NCI-H1694 treated with DMSO at 0.1 percent for 48 hours (cell line): Measurements from ENCODE around the gene GSTT2.
"Not testable (repeated sequence)": the region's sequence is repeated elsewhere in the genome, so short reads cannot be mapped to it uniquely, and the experiment has no call there.

Experiments used
- DNase-seq: peaks from one replicate; lab custom pipeline; 2025; lab: John Stamatoyannopoulos, UW

GSTT2 gene

DNA sequence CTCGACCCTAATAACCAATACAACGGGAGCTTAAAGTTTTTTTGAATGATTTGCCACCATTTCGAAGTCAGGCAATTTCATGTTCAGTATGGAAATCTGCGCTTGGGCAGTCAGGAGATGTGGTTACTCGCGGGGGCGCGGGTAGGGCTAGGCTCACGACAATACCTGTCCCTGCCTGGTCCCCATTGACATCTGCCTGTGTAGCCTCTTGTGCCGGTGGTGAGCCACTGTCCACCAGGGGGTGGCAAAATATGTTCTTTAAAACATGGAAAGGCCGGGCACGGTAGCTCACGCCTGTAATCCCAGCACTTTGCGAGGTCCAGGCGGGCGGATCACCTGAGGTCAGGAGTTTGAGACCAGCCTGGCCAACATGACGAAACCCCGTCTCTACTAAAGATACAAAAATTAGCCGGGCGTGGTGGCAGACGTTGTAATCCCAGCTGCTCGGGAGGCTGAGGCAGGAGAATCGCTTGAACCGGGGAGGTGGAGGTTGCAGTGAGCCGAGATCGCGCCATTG, 5.0 kb upstream of the GSTT2 start:
- DNase-seq: not testable (repeated sequence)

DNA sequence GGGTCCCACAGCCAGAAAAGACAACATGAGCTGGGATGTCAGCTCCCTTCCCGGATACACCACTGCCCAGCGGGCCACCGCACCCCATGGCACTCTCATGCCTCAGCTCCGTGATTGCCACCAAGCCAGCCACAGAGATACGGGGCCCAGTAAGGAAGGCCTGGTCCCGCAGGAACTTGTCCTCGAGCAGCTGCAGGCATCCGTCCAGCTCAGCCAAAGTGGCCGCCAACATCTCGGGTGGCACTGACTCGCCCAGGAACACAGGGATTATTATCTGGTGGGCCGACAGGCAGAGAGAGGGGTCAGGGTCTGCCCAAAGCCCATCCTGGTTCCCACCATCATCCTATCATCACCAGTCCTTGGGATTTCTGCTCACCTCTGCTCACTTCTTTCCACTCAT, 2.6 kb upstream of the GSTT2 start:
- DNase-seq: not testable (repeated sequence)

DNA sequence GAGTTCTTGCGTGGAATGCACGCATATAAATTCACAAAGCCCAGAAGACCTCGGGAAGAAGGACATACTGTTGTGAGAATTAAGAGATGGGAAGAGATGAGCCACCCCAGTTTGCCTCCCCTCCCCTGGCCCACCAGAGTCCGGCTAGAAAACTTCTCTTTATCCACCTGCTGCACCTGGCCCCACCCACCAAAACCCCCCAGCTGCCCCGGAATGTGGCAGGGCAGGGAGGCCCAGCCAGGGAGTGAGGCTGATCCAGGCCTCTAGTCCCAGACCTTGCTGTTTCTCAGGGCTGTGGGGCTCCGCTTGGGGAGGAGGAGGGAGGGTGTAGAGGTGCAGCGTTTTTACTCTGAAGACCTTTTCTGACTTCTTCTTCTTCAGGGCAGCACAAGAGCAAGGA, 633 bp downstream of the GSTT2 start:
- DNase-seq: not testable (repeated sequence)

DNA sequence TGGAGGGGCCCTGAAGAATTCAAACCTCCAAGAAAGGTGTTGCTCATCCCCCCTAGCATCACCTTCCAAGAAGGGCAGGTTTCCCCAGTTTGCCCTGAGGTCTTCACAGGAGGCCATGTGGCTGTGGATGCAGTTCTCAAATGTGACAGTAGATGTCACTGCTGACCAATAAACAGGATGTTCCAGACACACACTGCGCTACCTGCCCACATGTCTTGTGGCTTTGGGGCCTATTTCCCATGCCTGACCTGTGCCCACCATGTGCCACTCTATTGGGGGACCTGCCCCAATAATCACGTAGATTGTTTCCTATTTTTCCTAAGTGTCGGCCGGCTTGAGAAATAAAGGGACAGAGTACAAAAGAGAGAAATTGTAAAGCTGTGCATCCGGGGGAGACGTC, 4.5 kb downstream of the GSTT2 start:
- peak; percentile 6 for DNase-seq

DNA sequence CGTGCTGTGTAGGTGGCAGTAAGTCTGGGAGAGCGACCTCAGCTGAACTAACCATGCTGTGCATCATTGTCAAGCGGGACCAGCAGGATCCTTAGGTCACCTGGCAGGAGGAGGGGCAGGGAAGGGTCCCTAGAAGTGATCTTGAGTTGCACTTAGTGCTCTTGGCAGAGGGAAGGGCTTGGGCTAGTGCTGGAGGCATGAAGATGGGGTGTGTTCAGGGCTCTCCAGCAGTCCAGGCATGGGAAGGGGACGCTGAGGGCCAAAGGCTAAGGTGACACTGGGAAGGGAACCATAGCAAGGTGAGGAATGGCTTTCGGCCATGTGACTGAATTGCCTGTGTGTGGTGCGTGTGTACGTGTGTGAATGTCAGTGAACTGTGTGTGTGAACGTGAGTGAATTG, 6.2 kb downstream of the GSTT2 start:
- DNase-seq: not testable (repeated sequence)

DNA sequence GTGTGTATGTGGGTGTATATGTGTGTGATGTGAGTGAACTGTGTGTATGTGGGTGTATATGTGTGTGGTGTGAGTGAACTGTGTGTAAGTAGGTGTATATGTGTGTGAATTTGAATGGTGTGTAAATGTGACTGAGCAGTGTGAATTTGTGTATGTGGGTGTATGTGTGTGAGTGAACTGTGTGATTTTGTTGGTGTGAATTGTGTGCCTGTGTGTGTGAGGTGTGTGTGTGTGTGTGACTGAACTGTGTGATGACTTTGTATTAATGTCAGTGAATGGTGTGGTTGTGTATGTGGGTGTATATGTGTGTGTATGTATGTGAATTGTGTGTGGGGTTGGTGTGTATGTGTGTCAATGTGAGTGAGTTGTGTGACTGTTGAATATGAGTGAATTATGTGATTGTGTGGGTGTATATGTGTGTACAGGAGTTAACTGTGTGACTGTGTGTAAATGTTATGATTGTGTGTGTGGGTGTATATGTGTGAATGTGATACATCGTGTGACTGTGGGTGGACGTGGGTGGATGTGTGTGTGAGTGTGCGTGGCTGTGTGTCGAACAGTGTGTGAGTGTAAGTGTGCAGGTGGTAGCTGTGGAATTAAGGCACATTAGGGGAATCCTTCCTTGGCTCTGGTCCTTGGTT, 6.7 kb downstream of the GSTT2 start:
- not testable (repeated sequence) for DNase-seq

DNA sequence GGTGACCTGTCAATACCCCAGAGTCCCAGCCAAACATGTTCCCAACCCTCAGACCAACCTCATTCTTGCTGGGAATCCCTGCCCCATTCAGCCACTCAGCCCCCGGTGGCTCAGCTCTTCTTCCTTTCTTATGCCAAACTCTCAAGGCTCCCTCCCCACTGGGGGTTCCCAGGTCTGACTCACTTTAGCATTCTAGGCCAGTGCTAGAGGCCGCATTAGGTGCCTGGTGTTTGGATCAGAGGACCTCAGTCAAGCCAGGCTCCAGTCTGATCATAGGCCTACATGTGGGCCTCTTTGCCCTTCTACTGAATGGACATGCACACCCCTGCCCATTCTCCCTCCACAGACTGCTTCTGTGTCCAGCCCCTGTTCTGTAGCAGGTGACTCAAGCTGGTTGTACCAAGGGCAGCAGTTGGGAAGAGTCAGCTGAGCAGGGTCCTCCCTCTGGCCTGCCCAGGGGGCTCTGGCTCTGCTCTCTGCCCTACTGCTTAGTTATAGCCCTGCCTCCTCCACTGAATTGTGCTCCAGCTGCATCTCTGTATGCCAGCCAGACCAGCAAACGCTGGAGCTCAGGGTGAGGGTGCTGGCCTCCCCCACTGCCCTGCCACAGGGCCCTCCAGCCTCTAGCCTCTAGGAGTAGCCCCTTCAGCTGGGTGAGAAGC, 9.8 kb downstream of the GSTT2 start:
- not testable (repeated sequence) for DNase-seq

DNA sequence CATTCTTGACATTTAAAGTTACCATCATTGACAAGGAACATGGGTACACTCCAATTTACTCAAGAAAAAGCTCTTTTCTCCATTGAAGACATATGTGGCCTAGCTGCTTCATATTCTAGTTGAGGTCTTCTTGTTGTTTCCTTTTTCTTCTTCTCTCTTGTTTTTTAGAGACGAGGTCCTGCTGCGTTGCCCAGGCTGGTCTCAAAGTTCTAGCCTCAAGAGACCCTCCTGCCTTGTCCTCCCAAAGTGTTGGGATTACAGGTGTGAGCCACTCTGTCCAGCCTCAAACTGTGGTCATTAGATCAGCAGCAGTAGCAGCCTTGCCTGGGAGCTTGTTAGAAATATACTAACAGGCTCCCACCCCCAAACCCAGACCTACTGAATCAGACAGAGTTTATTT, 13.1 kb downstream of the GSTT2 start:
- not testable (repeated sequence) for DNase-seq

DNA sequence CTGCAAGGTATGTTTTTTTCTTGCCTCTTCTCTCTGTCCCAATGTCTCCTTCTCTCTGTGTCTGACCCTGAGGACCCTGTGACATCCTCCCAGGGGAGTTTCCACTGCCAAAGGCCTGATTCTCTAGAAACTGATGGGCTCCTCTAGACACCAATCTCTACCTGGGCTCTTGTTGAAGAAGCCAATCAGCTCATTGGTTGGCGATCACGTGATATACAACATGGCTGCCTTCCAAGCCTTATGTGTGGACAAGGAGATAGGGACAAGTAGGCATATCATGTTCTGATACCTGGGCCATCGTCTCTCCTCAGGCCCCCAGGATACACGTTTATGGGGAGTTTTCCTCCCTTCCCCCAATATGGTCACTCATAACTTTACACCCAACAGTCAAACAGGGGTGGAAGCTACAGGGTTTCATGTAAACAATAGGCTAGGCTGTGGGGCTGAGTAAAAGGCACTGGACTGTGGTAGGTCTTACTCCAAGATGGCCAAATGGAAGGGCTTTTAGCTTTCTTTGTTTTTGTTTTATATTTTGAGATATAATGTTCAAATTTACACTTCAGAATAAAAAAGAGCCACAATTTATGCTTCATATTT, 13.7 kb downstream of the GSTT2 start:
- not testable (repeated sequence) for DNase-seq

DNA sequence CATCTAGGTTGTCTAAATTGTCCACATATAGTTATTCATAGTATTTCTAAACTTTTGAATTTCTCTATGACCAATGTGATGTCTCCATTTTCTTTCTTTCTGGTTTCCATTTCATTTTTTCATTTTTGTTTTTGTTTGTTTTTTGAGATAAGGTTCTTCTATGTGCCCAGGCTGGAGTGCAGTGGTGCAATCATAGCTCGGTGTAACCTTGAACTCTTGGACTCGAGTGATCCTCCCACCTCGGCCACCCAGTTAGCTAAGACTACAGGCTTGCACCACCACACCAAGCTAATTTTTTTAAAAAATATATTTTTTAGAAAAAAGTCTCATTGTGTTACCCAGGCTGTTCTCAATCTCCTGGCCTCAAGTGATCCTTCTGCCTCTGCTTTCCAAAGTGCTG, 17.2 kb downstream of the GSTT2 start:
- DNase-seq: no peak

DNA sequence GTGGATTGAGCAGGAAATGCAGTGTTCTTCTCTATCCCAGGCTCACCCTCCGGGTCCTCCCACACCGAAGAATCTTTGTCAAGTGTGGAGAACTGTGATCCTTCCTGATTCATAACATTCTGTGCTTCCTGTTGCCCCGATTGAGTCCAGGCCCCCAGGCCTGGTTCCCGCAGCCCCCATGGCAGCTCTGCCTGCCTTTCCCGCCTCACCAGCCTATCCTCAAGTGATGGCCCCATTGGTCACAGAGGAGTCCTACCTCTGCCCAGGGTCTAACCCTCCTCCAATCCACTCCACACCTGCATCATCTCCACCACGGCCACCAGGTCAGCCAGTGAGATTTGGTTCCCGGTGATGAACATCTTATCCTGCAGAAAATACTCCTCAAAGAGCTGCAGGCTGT, 19.8 kb downstream of the GSTT2 start:
- DNase-seq: not testable (repeated sequence)

DNA sequence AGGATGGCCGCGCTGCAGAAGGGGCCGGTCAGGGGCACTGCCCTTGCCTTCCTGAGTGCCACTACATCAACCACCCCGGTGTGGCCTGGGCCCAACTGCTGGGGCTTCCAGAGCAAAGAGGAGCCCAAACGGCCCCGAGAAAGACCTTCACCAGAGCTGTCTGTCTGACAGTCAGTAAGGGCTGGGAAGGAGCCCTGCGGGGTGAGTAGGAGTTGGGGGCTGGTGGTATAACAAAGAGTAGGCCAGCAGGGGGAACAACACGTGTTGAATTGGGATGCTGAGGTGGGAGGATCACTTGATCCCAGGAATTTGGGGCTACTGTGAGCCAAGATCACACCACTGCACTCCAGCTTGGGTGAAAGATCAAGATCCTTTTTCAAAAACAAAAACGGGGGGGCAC, 21.4 kb downstream of the GSTT2 start:
- no peak for DNase-seq

DNA sequence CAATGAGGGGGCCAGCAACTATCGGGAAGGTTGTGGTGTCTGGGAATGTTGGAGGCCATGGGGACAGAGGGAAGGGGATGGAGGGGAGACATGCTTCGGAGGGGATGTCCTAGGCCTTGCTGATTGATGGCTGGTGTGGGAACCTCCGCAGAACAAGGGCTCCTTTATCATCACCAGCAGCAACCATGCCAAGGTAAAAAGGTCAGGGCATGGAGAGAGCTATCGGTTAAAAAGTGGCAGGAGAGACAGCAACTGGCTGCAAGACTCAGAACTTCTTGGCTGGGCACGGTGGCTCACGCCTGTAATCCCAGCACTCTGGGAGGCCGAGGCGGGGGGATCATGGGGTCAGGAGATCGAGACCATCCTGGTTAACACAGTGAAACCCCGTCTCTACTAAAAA, 22.3 kb downstream of the GSTT2 start:
- no peak for DNase-seq

DNA sequence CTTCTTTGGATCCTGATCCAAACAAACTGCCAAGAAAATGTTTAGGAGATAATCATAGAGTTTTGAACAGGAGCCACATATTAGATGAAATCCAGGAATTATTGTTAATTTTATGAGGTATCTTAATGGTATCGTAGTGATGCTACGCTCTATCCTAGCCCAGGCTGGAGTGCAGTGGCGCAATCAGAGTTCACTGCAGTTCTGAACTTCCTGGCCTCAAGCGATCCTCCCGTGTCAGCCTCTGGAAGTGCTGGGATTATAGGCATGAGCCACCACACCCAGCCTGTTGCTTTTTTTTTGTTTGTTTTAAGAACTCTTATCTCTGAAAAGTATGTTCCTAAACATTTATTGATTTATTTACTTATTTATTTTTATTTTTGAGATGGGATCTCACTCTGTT, 22.9 kb downstream of the GSTT2 start:
- DNase-seq: no peak

DNA sequence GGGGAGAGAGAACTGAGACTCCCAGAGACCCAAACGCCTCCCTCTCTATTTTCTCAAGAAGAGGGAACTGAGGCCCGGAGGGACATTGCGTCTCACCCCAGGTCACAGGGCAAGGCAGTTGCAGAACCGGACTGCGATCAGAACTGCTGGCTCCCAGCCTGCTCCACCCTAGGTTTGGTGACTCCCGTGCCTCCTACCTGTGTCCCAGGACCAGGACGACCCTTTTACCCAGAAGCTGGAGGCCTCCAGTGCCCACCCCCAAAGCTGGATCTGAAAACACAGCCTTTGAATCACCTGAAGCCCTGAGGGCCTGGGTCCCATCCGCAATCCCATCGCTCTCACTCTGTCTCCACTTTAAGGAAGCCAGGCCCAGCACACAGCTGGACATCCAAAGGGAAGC, 24.0 kb downstream of the GSTT2 start:
- DNase-seq: no peak

DNA sequence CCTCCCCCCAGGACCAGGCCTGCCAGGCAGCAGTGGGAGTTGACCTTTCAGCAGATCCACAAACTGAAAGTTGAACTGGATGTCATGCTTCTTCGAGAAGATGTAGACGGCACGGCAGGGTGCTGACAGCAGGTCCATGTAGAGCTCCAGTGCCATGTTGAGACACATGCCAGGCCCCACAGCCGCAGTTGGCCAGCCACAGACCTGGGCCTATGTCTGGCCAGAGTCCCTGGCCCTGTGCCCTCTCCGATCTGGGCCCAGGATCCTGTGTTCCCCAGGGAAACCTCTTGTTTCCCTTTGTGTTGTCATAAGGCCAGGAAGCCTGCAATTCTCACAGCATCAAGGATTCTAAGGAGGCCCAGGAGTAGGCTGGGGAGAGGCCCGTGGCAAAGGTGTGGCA, 25.3 kb downstream of the GSTT2 start, which contains the start of gene GSTT4:
GSTT4 (minus strand) TSS at position 253 of the 400 bp plus-strand sequence; CDS start at position 156, 97 bp downstream.
- DNase-seq: no peak

DNA sequence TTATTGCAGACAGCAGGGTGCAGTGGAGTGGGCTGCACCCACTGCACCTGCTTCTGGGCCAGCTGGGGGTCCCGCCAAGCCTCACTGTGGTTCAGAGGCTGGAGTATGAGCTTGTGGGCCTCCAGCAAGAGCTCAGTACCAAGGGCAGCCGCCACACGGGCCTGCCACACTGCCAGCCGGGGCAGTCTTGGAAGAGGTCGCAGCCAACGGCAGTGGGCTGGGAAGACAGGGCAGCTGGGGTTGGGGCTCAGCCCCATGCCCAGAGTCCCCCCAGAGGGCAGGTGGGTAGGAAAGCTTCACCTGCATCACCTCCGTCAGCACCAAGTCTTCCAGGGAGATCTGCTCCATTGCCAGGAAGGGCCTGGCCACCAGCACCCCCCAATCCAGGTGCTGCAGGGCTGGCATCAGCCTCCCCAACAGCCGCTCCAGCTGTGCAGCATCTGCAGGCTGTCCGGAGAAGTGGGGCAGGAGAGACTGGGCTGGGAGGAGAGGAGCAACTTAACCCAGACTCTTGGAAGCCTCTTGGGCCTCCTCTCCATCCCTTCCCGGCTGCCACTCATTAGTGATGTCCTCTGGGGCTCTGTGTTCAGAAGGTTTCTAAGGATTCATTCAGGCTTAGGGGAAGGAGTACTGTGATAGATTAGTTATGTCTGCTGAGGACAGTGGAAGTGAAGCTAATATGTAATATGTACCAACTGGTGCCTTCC, 26.4 kb downstream of the GSTT2 start:
- DNase-seq: no peak

DNA sequence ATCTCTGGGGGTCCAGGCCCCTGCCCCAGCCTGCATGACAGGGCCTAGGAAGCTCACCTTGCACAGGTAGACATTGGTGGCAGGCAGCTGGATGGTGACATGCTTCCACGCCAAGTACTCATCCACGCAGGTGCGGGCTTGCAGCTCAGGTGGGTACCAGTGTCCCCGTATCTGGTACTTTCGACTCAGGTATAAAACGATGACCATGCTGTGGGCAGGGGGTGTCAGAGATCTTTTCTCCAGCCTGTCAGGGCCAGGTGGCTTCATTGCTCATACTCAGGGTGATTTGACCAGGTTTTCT, 26.9 kb downstream of the GSTT2 start:
- DNase-seq: no peak

DNA sequence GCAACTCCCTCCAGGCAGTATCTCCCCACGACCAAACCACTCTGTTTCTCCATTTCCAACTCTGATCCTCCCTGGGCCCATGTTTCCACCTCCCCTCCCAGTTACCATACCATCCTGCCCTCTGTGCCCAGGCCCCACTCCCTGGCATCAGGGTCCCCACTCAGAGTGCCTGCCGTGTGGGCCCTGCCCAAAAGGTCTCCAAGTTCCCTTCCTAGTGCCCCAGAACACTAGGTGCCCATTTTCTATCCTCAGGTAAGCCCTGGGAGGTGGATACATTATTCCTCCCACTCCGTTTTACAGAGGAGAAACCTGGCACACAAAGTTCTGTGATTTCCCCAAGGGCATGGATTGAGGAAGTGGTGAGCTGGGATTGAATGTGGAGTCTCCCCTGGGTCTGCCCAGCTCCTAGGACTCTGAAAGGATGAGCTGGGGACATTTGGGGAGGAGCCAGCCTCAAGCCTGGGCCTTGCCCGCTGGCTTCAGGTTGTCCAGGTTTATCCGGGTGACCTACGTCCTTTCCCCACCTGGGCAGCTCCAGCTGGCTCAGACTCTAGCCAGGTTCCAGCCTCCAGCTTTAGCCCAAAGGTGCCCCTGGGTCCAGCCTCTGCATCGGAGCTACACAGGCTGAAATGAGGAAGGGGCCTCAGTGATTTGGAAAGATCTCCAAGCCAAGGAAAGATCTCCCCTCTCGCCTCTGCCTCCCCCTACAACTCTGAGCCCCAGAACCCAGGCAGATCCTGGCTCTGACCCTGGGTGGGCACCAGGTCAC, 27.5 kb downstream of the GSTT2 start:
- DNase-seq: no peak

DNA sequence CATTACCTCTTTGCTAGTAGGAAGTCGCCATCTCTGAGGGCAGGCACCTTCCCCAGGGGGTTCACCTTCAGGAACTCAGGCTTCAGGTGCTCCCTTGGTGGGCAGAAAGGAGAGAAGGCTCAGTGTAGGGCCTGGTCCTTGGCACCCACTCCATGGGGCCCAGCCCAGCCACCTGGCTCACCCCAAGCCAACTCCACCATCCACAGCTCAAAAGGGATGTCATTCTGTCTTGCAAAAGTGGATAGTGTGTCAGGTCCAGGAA, 28.0 kb downstream of the GSTT2 start:
- no peak for DNase-seq

DNA sequence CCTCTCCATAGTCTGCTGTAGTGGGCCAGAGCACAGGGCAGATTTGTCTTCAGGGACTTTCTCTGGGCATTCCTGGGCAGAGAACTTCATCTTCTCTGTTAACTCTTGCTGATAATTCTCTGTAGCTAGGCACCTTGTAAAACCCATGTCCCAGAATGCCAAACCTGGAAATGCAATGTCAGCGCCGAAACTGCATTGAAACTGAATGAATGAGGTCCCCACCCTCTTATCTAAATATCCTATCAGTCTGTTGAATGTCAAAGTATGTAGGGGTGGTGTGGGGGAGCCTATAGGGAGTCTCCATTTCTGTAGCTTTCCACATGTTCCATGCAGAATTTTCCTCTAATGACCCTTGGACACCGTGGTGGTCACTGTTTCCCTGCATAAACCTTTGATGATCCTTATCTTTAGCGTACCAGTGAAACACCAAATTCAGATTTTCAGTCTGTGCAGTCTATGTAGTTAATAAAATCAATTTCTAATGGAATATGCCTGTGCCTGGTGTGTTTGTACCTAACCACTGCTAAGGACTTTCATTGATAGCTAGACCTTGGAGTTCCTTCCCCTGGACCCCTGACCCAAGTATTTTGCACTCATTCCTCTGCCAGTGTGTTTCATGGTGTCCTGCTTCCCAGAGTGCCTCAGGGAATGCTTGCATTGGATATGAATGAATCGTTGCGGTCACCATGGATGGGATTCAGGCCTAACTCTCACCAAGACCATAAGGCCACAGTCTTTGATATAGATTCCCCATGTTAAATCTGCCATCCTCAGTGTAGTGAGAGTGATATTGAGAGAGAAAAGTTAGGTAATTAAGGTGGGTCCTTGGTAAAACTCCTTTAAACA, 28.7 kb downstream of the GSTT2 start:
- no peak for DNase-seq
